NCI-H146 (cell line): Measurements from ENCODE around the gene MALSU1.
"Not testable (repeated sequence)": the region's sequence is repeated elsewhere in the genome, so short reads cannot be mapped to it uniquely, and the experiment has no call there.

Source experiments
- DNase-seq: peaks from one replicate; lab custom pipeline; 2025; lab: John Stamatoyannopoulos, UW

MALSU1 gene

GRCh38 chr7:23285657-23286646 is 13.2 kb upstream of the MALSU1 start:
- no peak for DNase-seq

GRCh38 chr7:23287612-23288011 is 11.5 kb upstream of the MALSU1 start:
- no peak for DNase-seq

- no peak for DNase-seq
Measured at GRCh38 chr7:23290993-23291392, 8.1 kb upstream of the MALSU1 start.

- no peak for DNase-seq
Measured at GRCh38 chr7:23291957-23292560, 7.1 kb upstream of the MALSU1 start.

- no peak for DNase-seq
Measured at GRCh38 chr7:23292623-23293022, 6.5 kb upstream of the MALSU1 start.

GRCh38 chr7:23293500-23294073 is 5.6 kb upstream of the MALSU1 start:
- no peak for DNase-seq

GRCh38 chr7:23294549-23295400 is 4.4 kb upstream of the MALSU1 start:
- DNase-seq, result no peak

- no peak for DNase-seq
Measured at GRCh38 chr7:23295401-23295697, 3.8 kb upstream of the MALSU1 start.

GRCh38 chr7:23298141-23298881 is 828 bp upstream of the MALSU1 start:
- no peak for DNase-seq

- no peak for DNase-seq
Measured at GRCh38 chr7:23299770-23300300, 696 bp downstream of the MALSU1 start.

GRCh38 chr7:23306936-23307521 is 7.9 kb downstream of the MALSU1 start:
- no peak for DNase-seq

- no peak for DNase-seq
Measured at GRCh38 chr7:23308754-23309153, 9.6 kb downstream of the MALSU1 start.

GRCh38 chr7:23312141-23312540 is 13.0 kb downstream of the MALSU1 start:
- DNase-seq, result not testable (repeated sequence)

GRCh38 chr7:23315366-23315765 is 16.2 kb downstream of the MALSU1 start:
- no peak for DNase-seq

GRCh38 chr7:23331132-23331531 is 32.0 kb downstream of the MALSU1 start:
- no peak for DNase-seq

GRCh38 chr7:23332193-23332592 is 33.1 kb downstream of the MALSU1 start:
- no peak for DNase-seq

GRCh38 chr7:23332910-23333612 is 33.9 kb downstream of the MALSU1 start:
- DNase-seq, result no peak

GRCh38 chr7:23333671-23334246 is 34.6 kb downstream of the MALSU1 start:
- DNase-seq, result no peak

- DNase-seq, result peak; percentile 46
Measured at GRCh38 chr7:23334482-23335056, 35.4 kb downstream of the MALSU1 start.
